Hair follicular keratinocyte (primary cell): Measurements from ENCODE around the gene CYP4F22. TPM values are rescaled to one million over a fixed set of nuclear protein-coding genes. Genes with fewer than 3 reads are reported as not detected.

ENCODE experiments used
- total RNA-seq: library from RNA; depleted of rRNA; stranded (reverse); fragments of >200 nt; gene quantifications from 2 replicates; pipeline ENCODE4 v1.2.3, GENCODE V29; 2015

CYP4F22 gene
- total RNA-seq: 0.08 TPM in 2 replicates

DNA sequence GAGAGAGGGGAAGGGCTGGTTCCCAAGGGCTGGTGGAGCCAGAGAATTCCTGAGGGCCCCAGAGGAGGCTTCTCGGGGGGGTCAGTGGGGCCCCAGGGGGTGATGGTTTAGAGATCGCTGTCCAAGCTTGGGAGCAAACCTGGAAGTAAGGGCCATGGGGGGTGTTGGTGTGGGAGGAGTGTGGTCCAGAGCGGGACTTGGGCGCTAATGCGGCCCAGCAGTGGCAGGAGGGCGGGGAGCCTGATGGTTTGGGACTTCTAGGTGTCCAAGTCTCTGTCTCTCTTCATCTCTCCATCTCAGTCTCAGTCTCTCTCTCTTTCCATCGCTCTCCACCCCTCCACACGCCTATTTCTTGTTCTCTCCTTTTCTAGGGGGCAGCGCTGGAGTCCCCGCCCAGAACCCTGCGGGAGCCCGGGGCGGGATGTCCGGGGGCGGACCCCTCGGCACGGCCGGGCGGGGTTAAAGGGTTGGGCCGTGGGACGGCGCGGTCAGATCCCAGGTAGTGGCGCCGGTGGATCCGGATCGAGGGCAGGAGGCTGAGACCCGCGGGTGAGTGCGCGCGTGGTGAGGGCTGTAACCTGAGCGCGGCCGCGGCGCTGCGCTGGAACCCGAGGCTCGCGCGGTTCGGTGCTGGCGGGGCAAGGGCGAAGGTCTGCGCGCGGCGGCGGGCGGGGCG, at the start of gene CYP4F22:
Gene CYP4F22, plus strand, starts transcription at position 491 of the 676 bp plus-strand sequence. CDS start 16,812 bp downstream, outside the sequence.

DNA sequence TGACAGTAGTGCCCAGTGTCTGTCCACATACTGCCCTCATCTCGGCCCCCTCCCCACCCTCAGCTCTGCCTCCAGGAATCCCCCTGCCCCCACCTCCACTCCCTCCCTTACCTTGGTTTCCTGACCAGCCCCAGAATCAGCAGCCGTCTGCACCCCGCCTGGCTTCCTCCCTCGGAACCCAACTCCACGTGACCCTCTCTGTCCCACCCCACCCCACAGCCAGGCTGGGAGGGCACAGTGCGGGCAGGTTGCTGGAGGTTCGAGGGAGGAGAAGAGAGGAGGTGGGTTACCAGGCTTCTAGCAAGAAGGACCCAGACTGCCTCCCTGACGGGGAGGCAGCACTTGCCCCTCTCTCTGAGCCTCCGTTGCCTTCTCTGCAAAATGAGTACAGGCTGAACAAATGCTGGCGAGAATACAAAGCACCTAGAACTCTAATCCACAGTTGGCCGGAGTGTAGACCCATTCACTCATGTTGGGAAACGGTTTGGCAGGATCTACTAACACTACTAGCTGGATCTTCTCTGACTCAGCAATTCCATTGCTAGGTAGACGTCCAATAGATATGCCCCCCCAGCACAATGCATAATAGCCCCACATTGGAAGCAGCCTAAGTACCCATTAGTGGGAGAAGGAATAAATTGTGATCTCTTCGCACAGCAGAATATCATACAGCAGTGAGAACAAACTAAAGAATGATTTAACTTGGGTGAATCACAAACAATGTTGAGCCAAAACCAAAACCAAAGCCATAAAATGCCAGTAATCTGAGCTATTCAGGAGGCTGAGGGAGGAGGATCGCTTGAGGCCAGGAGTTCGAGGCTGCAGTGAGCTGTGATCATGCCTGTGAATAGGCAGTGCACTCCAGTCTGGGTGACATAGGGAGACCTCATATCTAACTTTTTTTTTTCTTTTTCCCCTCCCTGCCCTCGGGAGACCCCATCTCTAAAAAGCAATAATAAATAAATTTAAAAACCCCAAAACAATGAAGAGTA, 43.6 kb upstream of the CYP4F22 start, which contains the start of gene RASAL3:
Gene RASAL3, minus strand, starts transcription at position 151 of the 992 bp plus-strand sequence. CDS start 186 bp downstream, outside the sequence.

DNA sequence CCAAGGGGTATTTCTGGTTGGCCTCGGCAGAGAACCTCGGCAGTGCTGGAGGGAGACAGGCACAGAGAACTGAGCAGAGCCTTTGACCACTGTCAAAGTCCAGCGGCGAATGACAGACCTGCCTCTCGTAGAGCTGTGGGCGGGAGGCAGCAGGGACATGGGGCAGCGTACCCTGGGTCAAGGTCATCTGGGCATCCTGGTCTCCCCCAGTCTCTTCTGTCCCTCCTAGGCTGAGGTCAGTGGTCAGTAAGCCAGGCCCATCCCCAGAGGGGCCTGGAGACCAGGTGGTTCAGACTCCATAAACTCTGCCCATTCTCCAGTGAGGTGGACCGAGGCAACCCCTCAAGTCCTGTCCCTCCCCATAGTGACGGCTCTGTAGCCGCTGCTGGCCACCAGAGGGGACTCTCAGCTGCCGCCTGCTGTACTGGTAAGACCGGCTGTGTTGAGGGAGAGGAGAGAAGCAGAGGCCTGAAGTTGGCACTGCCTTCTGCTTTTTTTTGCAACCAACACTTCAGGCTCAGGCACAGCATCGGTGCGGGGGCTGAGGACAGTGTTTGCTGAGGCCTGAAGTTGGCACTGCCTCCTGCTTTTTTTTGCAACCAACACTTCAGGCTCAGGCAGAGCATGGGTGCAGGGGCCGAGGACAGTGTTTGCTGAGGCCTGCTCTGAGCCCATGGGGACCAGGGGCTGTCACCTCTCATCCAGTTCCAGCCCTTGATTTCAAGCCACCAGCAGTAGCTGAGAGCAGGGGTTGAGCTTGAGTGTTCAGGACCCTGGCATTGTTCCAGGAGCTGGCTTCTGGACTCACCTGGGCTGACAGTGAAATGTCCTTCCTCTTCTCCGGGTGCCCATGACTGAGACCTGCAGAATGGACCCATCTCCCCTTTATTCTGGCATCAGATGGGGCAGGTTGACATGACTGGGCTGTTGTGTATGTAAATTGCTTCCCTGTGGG, 28.7 kb upstream of the CYP4F22 start, which contains the start of gene PGLYRP2:
Gene PGLYRP2, minus strand, starts transcription at position 111 of the 955 bp plus-strand sequence. CDS start 130 bp downstream, outside the sequence.

Other genes starting within 250 kb of the CYP4F22 start
- gene BRD4, start 176.0 kb upstream of the CYP4F22 start, total RNA-seq: 11.6 and 11.8 TPM in 2 replicates
- gene AKAP8, start 128.7 kb upstream of the CYP4F22 start, total RNA-seq: 10.2 and 16.8 TPM in 2 replicates
- gene AKAP8L, start 89.5 kb upstream of the CYP4F22 start, total RNA-seq: 51.4 and 69.3 TPM in 2 replicates
- 19.6 and 19.9 TPM in 2 replicates for gene WIZ, start 58.6 kb upstream of the CYP4F22 start, total RNA-seq
- not detected in 2 replicates for gene RASAL3, start 44.0 kb upstream of the CYP4F22 start, total RNA-seq
- not detected in 2 replicates for gene PGLYRP2, start 29.0 kb upstream of the CYP4F22 start, total RNA-seq
- not detected in 2 replicates for gene CYP4F8, start 106.7 kb downstream of the CYP4F22 start, total RNA-seq
- not detected in 2 replicates for gene CYP4F3, start 132.4 kb downstream of the CYP4F22 start, total RNA-seq
- not detected in 2 replicates for gene CYP4F12, start 164.6 kb downstream of the CYP4F22 start, total RNA-seq
- not detected in 2 replicates for gene OR10H2, start 219.5 kb downstream of the CYP4F22 start, total RNA-seq
- not detected in 2 replicates for gene OR10H3, start 229.5 kb downstream of the CYP4F22 start, total RNA-seq